Uterus (tissue), 4 donors: ENCODE measurements around the gene DYNLT1. TPM values are rescaled to one million over a fixed set of nuclear protein-coding genes. Genes with fewer than 3 reads are reported as not detected.

ENCODE experiments used
- DNase-seq, 2 donors: peaks; one replicate each; pipeline ENCODE4 v3.0.0-alpha.2; 2019 to 2020
- H3K27ac ChIP-seq, 2 donors: fragments of 200-600 bp; sonication (generic); 1 replicate in 1 of 2; 2 replicates in 1 of 2; pipeline ENCODE4 v1.5.1; 2016 to 2018
- H3K27me3 ChIP-seq, 2 donors: fragments of 200-600 bp; sonication (generic); one replicate each; pipeline ENCODE4 v1.5.1; 2018 to 2019; ENCODE audit warnings: control low read depth in 1 of 2
- H3K36me3 ChIP-seq, 2 donors: fragments of 200-600 bp; sonication (generic); one replicate each; pipeline ENCODE4 v1.5.1; 2019; ENCODE audit warnings: control low read depth in 1 of 2
- H3K4me1 ChIP-seq, 2 donors: fragments of 200-600 bp; sonication (generic); one replicate each; pipeline ENCODE4 v1.5.1; 2018 to 2019; ENCODE audit warnings: control low read depth in 1 of 2
- H3K4me3 ChIP-seq, 2 donors: fragments of 200-600 bp; sonication (generic); 1 replicate in 1 of 2; 2 replicates in 1 of 2; pipeline ENCODE4 v1.5.1; 2018 to 2019; ENCODE audit warnings: mild to moderate bottlenecking in 1 of 2
- H3K9me3 ChIP-seq, 2 donors: fragments of 200-600 bp; sonication (generic); one replicate each; pipeline ENCODE4 v1.5.1; 2019; ENCODE audit warnings: control low read depth in 1 of 2
- CTCF ChIP-seq, 4 experiments: fragments of 200-600 bp in 2 of 4; fragments of 450-650 bp in 2 of 4; sonication (generic) in 2 of 4; IDR thresholded peaks; one replicate each; pipeline ENCODE4 v1.5.1; 2016 to 2019; ENCODE audit warnings: antibody characterized with exemption in 4 of 4, mild to moderate bottlenecking in 2 of 4, moderate library complexity in 1 of 4
- POLR2A ChIP-seq, 2 donors: fragments of 450-650 bp; IDR thresholded peaks; one replicate each; pipeline ENCODE4 v1.6.1; 2016; ENCODE audit warnings: antibody characterized with exemption in 2 of 2, mild to moderate bottlenecking in 1 of 2, moderate library complexity in 1 of 2
- intact Hi-C: fragments of 100-400 bp; cut with DNase I; formaldehyde crosslinking; loops from one replicate; pipeline ENCODE4 v1.15.1; 2023; ENCODE audit warnings: low total_unique reads
- total RNA-seq, 4 donors: library from RNA; depleted of rRNA in 3 of 4; stranded (reverse); fragments of >200 nt in 3 of 4; gene quantifications; one replicate each; pipeline versions ENCODE4 v1.1.0 to v1.2.4, GENCODE V29; 2014 to 2023
- donor health status: DM: yes; HTN: yes; CAD: no.

DYNLT1 gene
- total RNA-seq, 4 donors from 2014 or later: 68.2 to 134 (median 114) TPM

- no peaks in the 10 kb centered on the region for H3K36me3 ChIP-seq
- no peaks in the 10 kb centered on the region for H3K27me3 ChIP-seq
- H3K27ac ChIP-seq: peak overlapping the region; percentile 1 to 21
- H3K9me3 ChIP-seq: no peaks in the 10 kb centered on the region
- no peak for DNase-seq
- H3K4me1 ChIP-seq: peaks cover 0 to 4% of the 10 kb centered on the region in 2 donors
- intact Hi-C loops: no loop called here
- H3K4me3 ChIP-seq: no peak overlapping the region
- no peak for TF ChIP-seq CTCF (IDR thresholded peaks at IDR 0.05)
- no peak for TF ChIP-seq POLR2A (IDR thresholded peaks at IDR 0.05)
These were observed 17.2 kb downstream of the DYNLT1 start for GRCh38 chr6:158627168-158627939.

GRCh38 chr6:158626360-158627167 lies 18.0 kb downstream of the DYNLT1 start:
- no peak for DNase-seq
- intact Hi-C loops: no loop called here
- H3K9me3 ChIP-seq: no peaks in the 10 kb centered on the region
- peaks cover 0 to 4% of the 10 kb centered on the region in 2 donors for H3K4me1 ChIP-seq
- peak overlapping the region; percentile 21 to 27 for H3K27ac ChIP-seq
- H3K4me3 ChIP-seq: no peak overlapping the region
- no peak for TF ChIP-seq POLR2A (IDR thresholded peaks at IDR 0.05)
- TF ChIP-seq CTCF (IDR thresholded peaks at IDR 0.05): no peak
- no peaks in the 10 kb centered on the region for H3K27me3 ChIP-seq
- no peaks in the 10 kb centered on the region for H3K36me3 ChIP-seq

- peak overlapping the region in 1 of 2 donors; percentile 14 for H3K27ac ChIP-seq
- TF ChIP-seq POLR2A (IDR thresholded peaks at IDR 0.05) (no peak), CTCF (IDR thresholded peaks at IDR 0.05) (no peak)
These were observed 18.6 kb downstream of the DYNLT1 start for GRCh38 chr6:158625881-158626305.

GRCh38 chr6:158624684-158625682 lies 19.6 kb downstream of the DYNLT1 start:
- TF ChIP-seq CTCF (IDR thresholded peaks at IDR 0.05): no peak
- TF ChIP-seq POLR2A (IDR thresholded peaks at IDR 0.05): no peak
- Histone ChIP-seq H3K9me3 (no peaks in the 10 kb centered on the region), H3K36me3 (no peaks in the 10 kb centered on the region), H3K27me3 (no peaks in the 10 kb centered on the region), H3K27ac (peak overlapping the region in 1 of 2 donors; percentile 14), H3K4me1 (no peaks in the 10 kb centered on the region), H3K4me3 (no peak overlapping the region)
- intact Hi-C loops: no loop called here
- peak in 1 of 2 donors; percentile 10 for DNase-seq

More at GRCh38 chr6:158625881-158626305, 18.6 kb downstream of the DYNLT1 start:
- H3K4me3 ChIP-seq: no peak overlapping the region
- DNase-seq: peak in 1 of 2 donors; percentile 39
- no peaks in the 10 kb centered on the region for H3K36me3 ChIP-seq
- intact Hi-C loops: no loop called here
- H3K27me3 ChIP-seq: no peaks in the 10 kb centered on the region
- H3K9me3 ChIP-seq: no peaks in the 10 kb centered on the region
- peaks cover 0 to 3% of the 10 kb centered on the region in 2 donors for H3K4me1 ChIP-seq
